Stimulated activated CD8-positive, alpha-beta memory T cell treated with anti-CD3 and anti-CD28 coated beads, Interleukin-15, amount 100 ng/mL, for 4 hours (primary cell): Measurements from ENCODE around the gene CYTH3.

Experiments
- DNase-seq, 2 donors: peaks; one replicate each; pipeline ENCODE4 v3.0.0-alpha.2; 2020; ENCODE audit warnings: low read depth in 2 of 2

The CYTH3 gene

GRCh38 chr7:6258440-6259182 lies 13.8 kb downstream of the CYTH3 start:
- no peak for DNase-seq

- no peak for DNase-seq
Observed at GRCh38 chr7:6257675-6258074, 14.7 kb downstream of the CYTH3 start.

- DNase-seq: no peak
Observed at GRCh38 chr7:6256677-6257535, 15.5 kb downstream of the CYTH3 start.

- DNase-seq: no peak
Observed at GRCh38 chr7:6256109-6256483, 16.3 kb downstream of the CYTH3 start.

- DNase-seq: no peak
Observed at GRCh38 chr7:6254866-6255265, 17.6 kb downstream of the CYTH3 start.

- no peak for DNase-seq
Observed at GRCh38 chr7:6252748-6253147, 19.7 kb downstream of the CYTH3 start.

GRCh38 chr7:6252341-6252746 lies 20.1 kb downstream of the CYTH3 start:
- no peak for DNase-seq

GRCh38 chr7:6251653-6252052 lies 20.8 kb downstream of the CYTH3 start:
- no peak for DNase-seq

GRCh38 chr7:6250364-6250833 lies 22.0 kb downstream of the CYTH3 start:
- DNase-seq: no peak

- DNase-seq: no peak
Observed at GRCh38 chr7:6249043-6249442, 23.4 kb downstream of the CYTH3 start.

GRCh38 chr7:6248581-6248980 lies 23.8 kb downstream of the CYTH3 start:
- DNase-seq: no peak

GRCh38 chr7:6246251-6246917 lies 26.0 kb downstream of the CYTH3 start:
- no peak for DNase-seq

- DNase-seq: no peak
Observed at GRCh38 chr7:6244021-6244420, 28.4 kb downstream of the CYTH3 start.

GRCh38 chr7:6243168-6243567 lies 29.3 kb downstream of the CYTH3 start:
- DNase-seq: no peak

- DNase-seq: no peak
Observed at GRCh38 chr7:6242561-6242960, 29.9 kb downstream of the CYTH3 start.

GRCh38 chr7:6241607-6241973 lies 30.8 kb downstream of the CYTH3 start:
- no peak for DNase-seq

GRCh38 chr7:6238309-6238925 lies 34.0 kb downstream of the CYTH3 start:
- no peak for DNase-seq

- DNase-seq: no peak
Observed at GRCh38 chr7:6237730-6238129, 34.7 kb downstream of the CYTH3 start.

GRCh38 chr7:6237011-6237410 lies 35.4 kb downstream of the CYTH3 start:
- no peak for DNase-seq

- DNase-seq: no peak
Observed at GRCh38 chr7:6235029-6235871, 37.2 kb downstream of the CYTH3 start.

GRCh38 chr7:6234384-6234783 lies 38.0 kb downstream of the CYTH3 start:
- DNase-seq: no peak
